ENCODE results near the gene GGA3. TPM values are rescaled to one million over a fixed set of nuclear protein-coding genes. Genes with fewer than 3 reads are reported as not detected.
A peak's percentile ranks its signal among the peaks of the same experiment; 100 is the strongest.

The GGA3 gene
- total RNA-seq, 2 experiments from 2014 or later: 72.9 to 76.7 TPM

DNA sequence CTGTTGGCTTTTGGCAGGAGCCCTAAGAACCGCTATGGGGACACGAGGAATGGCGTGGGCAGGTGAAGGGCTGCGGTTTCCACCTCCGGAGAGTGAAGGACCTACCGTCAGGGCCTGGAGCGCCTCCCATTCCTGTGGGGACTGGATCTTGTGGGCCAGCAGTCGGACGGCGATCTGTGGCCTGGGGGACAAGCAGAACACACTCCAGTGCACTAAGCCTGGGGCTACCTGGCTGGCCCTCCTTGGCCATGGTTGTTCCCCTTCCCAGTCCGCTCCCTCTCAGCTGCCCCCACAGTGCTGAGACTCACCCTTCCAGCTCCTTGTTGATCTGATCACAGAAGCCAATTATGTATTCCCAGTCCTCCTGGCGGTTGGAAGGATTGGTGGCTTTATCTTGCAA lies 15.0 kb downstream of the GGA3 start:
- ATAC-seq (no peak), DNase-seq (no peak)
- POLR2A ChIA-PET: interaction anchor here (0.6 to 1.0 kb wide), 3 partner anchors 16 to 575 kb away, joined by 3 to 5 read pairs (median 3); no protein-coding TSS in a partner anchor
- H3K36me3 Mint-ChIP-seq (ENCODE audit: low read depth): peaks cover 53% of the 10 kb centered on the region
- intact Hi-C loops (cut with DNase I, micrococcal nuclease): no loop called here
- no peaks in the 10 kb centered on the region for H3K9me3 Mint-ChIP-seq (ENCODE audit: low read depth)
- H3K4me1 Mint-ChIP-seq: peaks cover 77% of the 10 kb centered on the region
- H3K27ac Mint-ChIP-seq: no peak overlapping the region
- H3K4me3 Mint-ChIP-seq: no peak overlapping the region
- CTCF ChIA-PET: interaction anchor here (0.6 to 4.9 kb wide), 4 partner anchors 7 to 850 kb away, joined by 3 to 50 read pairs (median 4); partner anchors contain the start of genes GGA3 and MRPS7
- H3K27me3 Mint-ChIP-seq: no peaks in the 10 kb centered on the region

DNA sequence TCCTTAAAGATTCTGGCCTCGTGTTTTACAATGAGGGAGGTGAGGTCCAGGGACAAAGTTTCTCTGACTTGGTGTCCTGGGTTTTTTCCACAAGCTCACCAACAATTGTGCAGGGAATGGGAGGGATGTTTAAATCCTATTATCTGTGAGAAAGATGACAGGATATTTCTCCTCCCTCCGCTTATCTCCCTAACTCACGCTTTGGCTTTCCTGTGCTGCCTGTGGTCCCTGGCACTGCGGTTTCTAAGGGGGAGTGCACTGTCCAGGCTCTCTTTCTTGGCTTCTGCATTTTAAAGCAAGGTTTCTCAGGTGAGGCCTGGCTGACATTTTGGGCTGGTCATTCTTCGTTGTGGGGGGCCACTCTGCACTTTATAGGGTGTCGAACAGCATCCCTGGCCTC lies 16.4 kb downstream of the GGA3 start:
- ChIA-PET CTCF (interaction anchor here (0.8 to 1.4 kb wide), 4 partner anchors 13 to 226 kb away, joined by 3 to 5 read pairs (median 4); no protein-coding TSS in a partner anchor), POLR2A (interaction anchor here (0.6 to 1.2 kb wide), 3 partner anchors 15 to 152 kb away, joined by 3 to 4 read pairs (median 3); no protein-coding TSS in a partner anchor)
- H3K36me3 Mint-ChIP-seq (ENCODE audit: low read depth): peaks cover 60% of the 10 kb centered on the region
- DNase-seq: no peak
- intact Hi-C loops (cut with DNase I, micrococcal nuclease): no loop called here
- no peak overlapping the region for H3K4me3 Mint-ChIP-seq
- no peak for ATAC-seq
- no peaks in the 10 kb centered on the region for H3K27me3 Mint-ChIP-seq
- peaks cover 72% of the 10 kb centered on the region for H3K4me1 Mint-ChIP-seq
- H3K9me3 Mint-ChIP-seq (ENCODE audit: low read depth): no peaks in the 10 kb centered on the region
- no peak overlapping the region for H3K27ac Mint-ChIP-seq

GRCh38 chr17:75244133-75244866 lies 17.1 kb downstream of the GGA3 start:
- ChIA-PET CTCF (interaction anchor here (0.5 to 5.8 kb wide), 7 partner anchors 13 to 225 kb away, joined by 3 to 60 read pairs (median 4); partner anchors contain the start of genes GGA3, MRPS7 and SLC25A19), POLR2A (interaction anchor here (0.5 to 1.2 kb wide), 5 partner anchors 16 to 210 kb away, joined by 3 to 4 read pairs (median 3); no protein-coding TSS in a partner anchor)
- intact Hi-C loops (cut with DNase I, micrococcal nuclease): no loop called here
- DNase-seq: peak; percentile 64
- peak; percentile 49 for ATAC-seq
- no peak overlapping the region for H3K4me3 Mint-ChIP-seq
- H3K4me1 Mint-ChIP-seq: peaks cover 64% of the 10 kb centered on the region
- no peaks in the 10 kb centered on the region for H3K9me3 Mint-ChIP-seq (ENCODE audit: low read depth)
- peaks cover 60% of the 10 kb centered on the region for H3K36me3 Mint-ChIP-seq (ENCODE audit: low read depth)
- H3K27ac Mint-ChIP-seq: peak overlapping the region; percentile 37
- H3K27me3 Mint-ChIP-seq: no peaks in the 10 kb centered on the region

- H3K27me3 Mint-ChIP-seq: no peaks in the 10 kb centered on the region
- intact Hi-C loops (cut with DNase I, micrococcal nuclease): no loop called here
- no peaks in the 10 kb centered on the region for H3K9me3 Mint-ChIP-seq (ENCODE audit: low read depth)
- DNase-seq: peak; percentile 52
- POLR2A ChIA-PET: interaction anchor here (3.4 kb wide), 1 partner anchor 18 kb away, joined by 14 read pairs; the partner anchor contains the start of genes GGA3 and MRPS7
- CTCF ChIA-PET: interaction anchor here (1.1 to 5.8 kb wide), 7 partner anchors 19 to 128 kb away, joined by 3 to 60 read pairs (median 6); partner anchors contain the start of genes GGA3, MIF4GD, MRPS7 and NUP85
- ATAC-seq: peak; percentile 12
- peaks cover 62% of the 10 kb centered on the region for H3K36me3 Mint-ChIP-seq (ENCODE audit: low read depth)
- H3K27ac Mint-ChIP-seq: peak overlapping the region; percentile 69
- H3K4me3 Mint-ChIP-seq: no peak overlapping the region
- peaks cover 63% of the 10 kb centered on the region for H3K4me1 Mint-ChIP-seq
Observed at GRCh38 chr17:75242461-75243042, 18.9 kb downstream of the GGA3 start.

DNA sequence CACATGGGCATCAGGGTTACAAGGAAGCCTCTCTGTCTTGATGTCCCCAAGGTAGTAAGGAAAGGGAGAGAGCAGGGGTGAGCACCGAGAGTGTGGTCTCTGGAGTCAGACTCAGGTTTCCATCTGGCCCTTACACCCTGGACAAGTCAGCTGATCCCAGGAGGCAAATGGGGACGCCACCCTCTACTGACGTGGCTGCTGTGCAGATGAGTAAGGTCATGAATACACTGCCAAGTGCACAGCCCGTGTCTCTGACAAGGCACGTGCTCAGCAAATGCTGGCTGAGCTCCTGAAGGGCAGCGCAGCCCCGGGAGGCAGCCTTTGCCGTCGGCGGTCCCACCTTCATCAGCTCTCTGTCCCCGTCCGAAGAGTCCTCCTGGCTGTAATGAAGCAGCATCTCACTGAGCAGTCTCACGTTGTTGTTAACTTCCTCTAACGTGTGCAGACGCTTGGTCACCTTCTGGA lies 19.4 kb downstream of the GGA3 start:
- CTCF ChIA-PET: interaction anchor here (0.6 to 5.8 kb wide), 9 partner anchors 6 to 170 kb away, joined by 3 to 60 read pairs (median 6); partner anchors contain the start of genes GGA3, MIF4GD, MRPS7 and NUP85
- H3K4me1 Mint-ChIP-seq: peaks cover 60% of the 10 kb centered on the region
- POLR2A ChIA-PET: interaction anchor here (3.4 kb wide), 1 partner anchor 19 kb away, joined by 14 read pairs; the partner anchor contains the start of genes GGA3 and MRPS7
- H3K36me3 Mint-ChIP-seq (ENCODE audit: low read depth): peaks cover 61% of the 10 kb centered on the region
- no peaks in the 10 kb centered on the region for H3K27me3 Mint-ChIP-seq
- DNase-seq (peak; percentile 47), ATAC-seq (peak; percentile 37)
- peak overlapping the region; percentile 69 for H3K27ac Mint-ChIP-seq
- intact Hi-C loops (cut with DNase I, micrococcal nuclease): loop anchor here in 1 of 2 experiments (2.0 kb wide), 1 partner anchor 171 kb away; no protein-coding TSS in a partner anchor
- H3K9me3 Mint-ChIP-seq (ENCODE audit: low read depth): no peaks in the 10 kb centered on the region
- H3K4me3 Mint-ChIP-seq: no peak overlapping the region

- ChIA-PET CTCF (interaction anchor here (0.6 to 5.8 kb wide), 12 partner anchors 7 to 171 kb away, joined by 3 to 60 read pairs (median 6); partner anchors contain the start of genes GGA3, MIF4GD, MRPS7 and NUP85), POLR2A (interaction anchor here (1.2 to 3.4 kb wide), 2 partner anchors 8 to 20 kb away, joined by 6 to 14 read pairs; partner anchors contain the start of genes GGA3 and MRPS7)
- intact Hi-C loops (cut with DNase I, micrococcal nuclease): loop anchor here in 1 of 2 experiments (2.0 kb wide), 1 partner anchor 171 kb away; no protein-coding TSS in a partner anchor
- ATAC-seq: no peak
- DNase-seq: no peak
- H3K27ac Mint-ChIP-seq: peak overlapping the region; percentile 69
- H3K9me3 Mint-ChIP-seq (ENCODE audit: low read depth): no peaks in the 10 kb centered on the region
- no peak overlapping the region for H3K4me3 Mint-ChIP-seq
- H3K27me3 Mint-ChIP-seq: no peaks in the 10 kb centered on the region
- H3K4me1 Mint-ChIP-seq: peaks cover 58% of the 10 kb centered on the region
- peaks cover 62% of the 10 kb centered on the region for H3K36me3 Mint-ChIP-seq (ENCODE audit: low read depth)
Observed at GRCh38 chr17:75241502-75241901, 19.9 kb downstream of the GGA3 start.

- Mint-ChIP-seq H3K27me3 (no peaks in the 10 kb centered on the region), H3K4me3 (no peak overlapping the region), H3K27ac (peak overlapping the region; percentile 69), H3K4me1 (peaks cover 58% of the 10 kb centered on the region), H3K36me3 (ENCODE audit: low read depth) (peaks cover 62% of the 10 kb centered on the region), H3K9me3 (ENCODE audit: low read depth) (no peaks in the 10 kb centered on the region)
- DNase-seq (no peak), ATAC-seq (no peak)
- ChIA-PET CTCF (interaction anchor here (0.6 to 5.8 kb wide), 12 partner anchors 7 to 171 kb away, joined by 3 to 60 read pairs (median 6); partner anchors contain the start of genes GGA3, MIF4GD, MRPS7 and NUP85), POLR2A (interaction anchor here (1.2 to 3.4 kb wide), 3 partner anchors 8 to 29 kb away, joined by 6 to 14 read pairs (median 13); partner anchors contain the start of genes GGA3, MIF4GD and MRPS7)
- intact Hi-C loops (cut with DNase I, micrococcal nuclease): loop anchor here in 1 of 2 experiments (2.0 kb wide), 1 partner anchor 172 kb away; no protein-coding TSS in a partner anchor
Observed at GRCh38 chr17:75241143-75241430, 20.3 kb downstream of the GGA3 start.

GRCh38 chr17:75240394-75241142 lies 20.8 kb downstream of the GGA3 start:
- POLR2A ChIA-PET: interaction anchor here (0.6 to 3.4 kb wide), 6 partner anchors 9 to 599 kb away, joined by 3 to 14 read pairs (median 6); partner anchors contain the start of genes GGA3, MIF4GD, MRPS7 and SLC25A19
- intact Hi-C loops (cut with DNase I, micrococcal nuclease): loop anchor here in 1 of 2 experiments (1.0 to 2.0 kb wide), 2 partner anchors 31 to 172 kb away; partner anchors contain the start of gene MIF4GD

GRCh38 chr17:75239778-75240393 lies 21.5 kb downstream of the GGA3 start:
- peak overlapping the region; percentile 19 for H3K27ac Mint-ChIP-seq
- H3K4me1 Mint-ChIP-seq: peaks cover 48% of the 10 kb centered on the region
- no peaks in the 10 kb centered on the region for H3K27me3 Mint-ChIP-seq
- intact Hi-C loops (cut with DNase I, micrococcal nuclease): loop anchor here (1.0 to 5.0 kb wide), 3 partner anchors 31 to 173 kb away; partner anchors contain the start of gene MIF4GD (in 2 of the 2)
- H3K36me3 Mint-ChIP-seq (ENCODE audit: low read depth): peaks cover 62% of the 10 kb centered on the region
- H3K9me3 Mint-ChIP-seq (ENCODE audit: low read depth): no peaks in the 10 kb centered on the region
- no peak overlapping the region for H3K4me3 Mint-ChIP-seq
- no peak for DNase-seq
- ChIA-PET POLR2A (interaction anchor here (0.6 to 3.4 kb wide), 6 partner anchors 10 to 599 kb away, joined by 3 to 14 read pairs (median 6); partner anchors contain the start of genes GGA3, MIF4GD, MRPS7 and SLC25A19), CTCF (interaction anchor here (0.6 to 5.8 kb wide), 27 partner anchors 9 to 464 kb away, joined by 3 to 60 read pairs (median 3); partner anchors contain the start of genes GGA3, GRB2, MIF4GD and MRPS7)
- ATAC-seq: no peak

More at GRCh38 chr17:75240394-75241142, 20.8 kb downstream of the GGA3 start:
- peaks cover 55% of the 10 kb centered on the region for H3K4me1 Mint-ChIP-seq
- peak; percentile 48 for ATAC-seq
- H3K9me3 Mint-ChIP-seq (ENCODE audit: low read depth): no peaks in the 10 kb centered on the region
- H3K36me3 Mint-ChIP-seq (ENCODE audit: low read depth): peaks cover 58% of the 10 kb centered on the region
- H3K27ac Mint-ChIP-seq: peak overlapping the region; percentile 69
- no peak overlapping the region for H3K4me3 Mint-ChIP-seq
- DNase-seq: peak; percentile 73
- H3K27me3 Mint-ChIP-seq: no peaks in the 10 kb centered on the region
- CTCF ChIA-PET: interaction anchor here (0.6 to 5.8 kb wide), 25 partner anchors 8 to 465 kb away, joined by 3 to 60 read pairs (median 4); partner anchors contain the start of genes GGA3, GRB2, MIF4GD and MRPS7
